Fibroblast of lung (primary cell): ENCODE data around the gene RNASEH2C. TPM values are rescaled to one million over a fixed set of nuclear protein-coding genes. Genes with fewer than 3 reads are reported as not detected.
"Not testable (repeated sequence)": the region's sequence is repeated elsewhere in the genome, so short reads cannot be mapped to it uniquely, and the experiment has no call there.

Source experiments
- DNase-seq, 2 donors: peaks; one replicate each; pipeline versions ENCODE4 v3.0.0 to v3.0.0-alpha.2; 2010; ENCODE audit warnings: low read depth in 2 of 2
- H2AFZ ChIP-seq: 2 replicates; pipeline ENCODE4 v1.5.1; 2012; ENCODE audit warnings: low read length, control low read depth, inconsistent platforms
- H3K27ac ChIP-seq: 2 replicates; pipeline ENCODE4 v1.5.1; 2011; ENCODE audit warnings: low read length, control low read depth; ENCODE audit not compliant: insufficient read depth
- H3K27me3 ChIP-seq: 2 replicates; pipeline ENCODE4 v1.5.1; 2011; ENCODE audit warnings: mild to moderate bottlenecking, low read length; ENCODE audit not compliant: control insufficient read depth, insufficient read depth
- H3K36me3 ChIP-seq: 2 replicates; pipeline ENCODE4 v1.5.1; 2011; ENCODE audit warnings: low read length; ENCODE audit not compliant: control insufficient read depth, insufficient read depth
- H3K4me1 ChIP-seq: 2 replicates; pipeline ENCODE4 v1.5.1; 2011; ENCODE audit warnings: low read length; ENCODE audit not compliant: control insufficient read depth, insufficient read depth; ENCODE audit errors: extremely low read depth
- H3K4me2 ChIP-seq: 2 replicates; pipeline ENCODE4 v1.5.1; 2011; ENCODE audit warnings: low read length, control low read depth; ENCODE audit not compliant: insufficient read depth; ENCODE audit errors: extremely low read depth
- H3K4me3 ChIP-seq, 4 experiments: fragments of 200-600 bp in 1 of 4; sonication (generic) in 1 of 4; replicated peaks in 1 of 4; 2 replicates each; pipeline ENCODE4 v1.5.1; 2011 to 2016; ENCODE audit warnings: low read length in 4 of 4, low read depth in 3 of 4, mild to moderate bottlenecking in 3 of 4, control low read depth in 2 of 4, inconsistent platforms in 1 of 4, mixed read lengths in 1 of 4; ENCODE audit not compliant: insufficient read depth in 1 of 4; ENCODE audit errors: control extremely low read depth in 1 of 4
- H3K79me2 ChIP-seq: 2 replicates; pipeline ENCODE4 v1.5.1; 2012; ENCODE audit warnings: mild to moderate bottlenecking, low read length, inconsistent platforms; ENCODE audit not compliant: control insufficient read depth, insufficient read depth
- H3K9ac ChIP-seq: 2 replicates; pipeline ENCODE4 v1.5.1; 2011; ENCODE audit warnings: mild to moderate bottlenecking, low read length, control low read depth; ENCODE audit not compliant: insufficient read depth
- H3K9me3 ChIP-seq: 2 replicates; pipeline ENCODE4 v1.5.1; 2012; ENCODE audit warnings: low read depth, low read length; ENCODE audit not compliant: control insufficient read depth, insufficient read depth
- H4K20me1 ChIP-seq: 2 replicates; pipeline ENCODE4 v1.5.1; 2011; ENCODE audit warnings: low read length; ENCODE audit not compliant: control insufficient read depth, insufficient read depth; ENCODE audit errors: extremely low read depth
- CTCF ChIP-seq, 2 donors: IDR thresholded peaks in 1 of 2; conservative IDR thresholded peaks in 1 of 2; 1 replicate in 1 of 2; 2 replicates in 1 of 2; pipeline ENCODE4 v1.5.1; 2011 to 2012; ENCODE audit warnings: low read length in 2 of 2, control low read depth in 1 of 2, inconsistent platforms in 1 of 2, low read depth in 1 of 2, mild to moderate bottlenecking in 1 of 2
- EZH2 ChIP-seq: IDR thresholded peaks from 2 replicates; pipeline ENCODE4 v1.5.1; 2012; ENCODE audit warnings: low read length, control low read depth, mild to moderate bottlenecking; ENCODE audit errors: missing control alignments
- polyA plus RNA-seq, 2 donors: library from polyadenylated mRNA; depleted of rRNA in 1 of 2; stranded (reverse) in 1 of 2; unstranded in 1 of 2; fragments of >200 nt; gene quantifications; 2 replicates each; pipeline ENCODE4 v1.2.1, GENCODE V29; 2011 to 2012; ENCODE audit warnings: missing spikeins in 1 of 2
- total RNA-seq: library from RNA; depleted of rRNA; stranded (reverse); fragments of >200 nt; gene quantifications from 2 replicates; pipeline ENCODE4 v1.2.1, GENCODE V29; 2014

RNASEH2C gene
- total and polyA plus RNA-seq, 2 donors (not counting 1 experiment from before 2014, with no cell fraction given), result 12.6 to 29.1 TPM

GRCh38 chr11:65709661-65710060 is 10.9 kb downstream of the RNASEH2C start:
- Histone ChIP-seq H2AFZ (no peak overlapping the region), H3K4me2 (no peak overlapping the region), H3K27me3 (no peaks in the 10 kb centered on the region), H3K4me1 (peaks cover 2% of the 10 kb centered on the region), H3K27ac (no peak overlapping the region), H3K36me3 (peaks cover 10% of the 10 kb centered on the region), H3K79me2 (peaks cover 9% of the 10 kb centered on the region), H3K4me3 (no peak overlapping the region), H3K9ac (no peak overlapping the region), H4K20me1 (no peaks in the 10 kb centered on the region), H3K9me3 (no peaks in the 10 kb centered on the region)
- DNase-seq, result peak in 1 of 2 donors; percentile 47
- TF ChIP-seq CTCF (conservative IDR thresholded peaks at IDR 0.05 in 1 of 2, IDR thresholded peaks at IDR 0.05 in 1 of 2; ENCODE audit: low read depth in 1 of 2, low read length in 2 of 2), result no peak
- TF ChIP-seq EZH2, result no peak

- H3K9ac ChIP-seq, result no peak overlapping the region
- H4K20me1 ChIP-seq, result no peaks in the 10 kb centered on the region
Observed at GRCh38 chr11:65708451-65708850, 12.1 kb downstream of the RNASEH2C start.

GRCh38 chr11:65707002-65707401 is 13.6 kb downstream of the RNASEH2C start:
- not testable (repeated sequence) for H3K27ac ChIP-seq, H2AFZ ChIP-seq, H3K4me2 ChIP-seq, H3K4me3 ChIP-seq, H4K20me1 ChIP-seq, H3K9me3 ChIP-seq, DNase-seq, H3K4me1 ChIP-seq, H3K79me2 ChIP-seq, H3K9ac ChIP-seq, H3K27me3 ChIP-seq, H3K36me3 ChIP-seq

More at GRCh38 chr11:65708451-65708850, 12.1 kb downstream of the RNASEH2C start:
- peaks cover 4% of the 10 kb centered on the region for H3K36me3 ChIP-seq
- peaks cover 9% of the 10 kb centered on the region for H3K79me2 ChIP-seq
- peaks cover 2% of the 10 kb centered on the region for H3K4me1 ChIP-seq
- TF ChIP-seq CTCF (conservative IDR thresholded peaks at IDR 0.05 in 1 of 2, IDR thresholded peaks at IDR 0.05 in 1 of 2; ENCODE audit: low read depth in 1 of 2, low read length in 2 of 2) (no peak), EZH2 (no peak)
- DNase-seq, result no peak
- H2AFZ ChIP-seq, result no peak overlapping the region
- H3K4me2 ChIP-seq, result no peak overlapping the region
- H3K4me3 ChIP-seq, result no peak overlapping the region
- H3K9me3 ChIP-seq, result no peaks in the 10 kb centered on the region
- H3K27me3 ChIP-seq, result no peaks in the 10 kb centered on the region
- H3K27ac ChIP-seq, result no peak overlapping the region
